Measurements from ENCODE around the gene NEURL1.

NEURL1 gene

DNA sequence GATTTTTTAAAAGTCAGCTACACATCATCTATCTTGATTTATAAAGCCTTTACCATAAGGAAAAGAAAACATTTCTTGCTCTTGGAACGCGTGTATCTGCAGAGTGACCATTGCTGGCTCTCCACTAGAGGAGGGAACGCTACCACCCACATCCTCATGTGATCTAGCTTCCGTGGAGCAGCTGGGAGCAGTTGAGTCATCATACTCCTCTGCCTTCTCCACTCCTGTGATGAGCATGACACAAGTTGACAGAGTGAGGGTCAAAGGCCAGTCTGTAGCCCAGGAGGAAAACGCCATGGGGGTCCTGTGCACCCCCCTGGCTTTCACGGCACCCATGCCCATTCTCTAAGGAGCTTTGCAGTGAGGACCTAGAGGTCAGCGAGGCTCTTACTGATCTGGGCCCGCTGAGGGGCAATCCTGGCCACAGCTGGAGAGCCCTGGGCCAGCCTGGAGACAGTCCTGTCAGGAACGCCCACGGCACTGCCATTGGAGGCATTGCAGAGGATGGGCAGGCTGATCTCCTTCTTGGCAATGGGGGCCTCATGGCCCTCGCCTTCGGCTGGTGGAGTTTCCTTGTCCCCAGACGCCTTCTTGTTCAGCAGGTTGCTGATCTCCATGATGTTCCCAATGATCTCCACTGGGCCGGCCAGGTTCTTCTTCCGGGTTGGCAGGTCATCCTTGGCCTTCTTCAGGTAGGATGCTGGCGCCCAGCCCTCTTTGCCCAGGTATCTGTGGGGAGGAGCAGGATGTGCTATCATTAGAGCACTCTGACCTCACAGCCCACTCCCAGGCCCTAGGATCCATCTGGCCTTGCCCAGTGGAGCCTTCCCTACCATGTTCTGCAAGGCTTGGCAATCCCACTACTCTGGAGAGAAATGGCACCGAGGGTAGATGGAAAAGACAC lies 119.2 kb downstream of the NEURL1 start:
- no peak for DNase-seq

GRCh38 chr10:103613616-103614015 lies 120.1 kb downstream of the NEURL1 start:
- no peak for DNase-seq

DNA sequence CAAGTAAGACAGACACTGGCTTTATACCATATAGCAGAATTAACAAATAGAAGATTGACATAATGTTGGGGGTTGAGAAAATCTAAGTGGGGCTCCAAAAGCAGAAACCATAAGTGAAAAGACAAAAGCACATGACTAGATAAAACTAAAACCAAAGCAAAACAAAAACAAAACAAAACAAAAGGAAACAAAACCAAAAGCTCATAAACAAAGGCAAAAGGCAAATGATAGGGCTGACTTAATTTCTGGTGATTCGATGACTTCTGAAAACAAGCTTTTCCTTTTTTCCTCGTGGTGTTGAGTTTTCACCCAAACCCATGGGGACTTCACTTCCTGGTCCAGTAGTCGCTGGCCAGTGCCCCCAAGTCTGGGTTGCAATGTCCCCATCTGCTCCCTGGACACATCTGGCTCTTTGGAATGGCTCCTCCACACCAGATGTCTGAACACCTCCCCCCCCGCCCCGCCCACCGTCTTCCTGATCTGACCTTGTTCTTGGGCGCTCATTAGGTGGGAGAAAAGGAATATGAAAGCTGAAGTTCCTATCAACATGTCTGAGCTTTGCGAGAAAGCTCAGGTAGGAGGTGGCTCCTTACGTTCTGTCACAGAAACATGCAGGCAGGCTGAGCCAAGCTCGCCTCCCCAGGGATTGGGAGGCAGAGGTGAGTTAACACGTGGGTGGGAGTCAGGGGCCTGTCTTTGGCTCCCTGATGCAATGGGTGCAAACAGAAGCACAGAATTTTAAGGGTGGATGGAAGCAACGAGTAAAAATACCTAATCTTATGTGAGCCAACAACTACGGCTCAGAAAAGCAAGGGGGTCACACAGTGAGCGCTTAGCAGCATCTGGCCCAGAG lies 121.0 kb downstream of the NEURL1 start:
- DNase-seq = no peak

- no peak for DNase-seq
Observed at GRCh38 chr10:103616705-103617601, 123.4 kb downstream of the NEURL1 start.

GRCh38 chr10:103617602-103618385 lies 124.3 kb downstream of the NEURL1 start:
- DNase-seq = no peak

- DNase-seq = no peak
Observed at GRCh38 chr10:103618575-103619423, 125.3 kb downstream of the NEURL1 start.

DNA sequence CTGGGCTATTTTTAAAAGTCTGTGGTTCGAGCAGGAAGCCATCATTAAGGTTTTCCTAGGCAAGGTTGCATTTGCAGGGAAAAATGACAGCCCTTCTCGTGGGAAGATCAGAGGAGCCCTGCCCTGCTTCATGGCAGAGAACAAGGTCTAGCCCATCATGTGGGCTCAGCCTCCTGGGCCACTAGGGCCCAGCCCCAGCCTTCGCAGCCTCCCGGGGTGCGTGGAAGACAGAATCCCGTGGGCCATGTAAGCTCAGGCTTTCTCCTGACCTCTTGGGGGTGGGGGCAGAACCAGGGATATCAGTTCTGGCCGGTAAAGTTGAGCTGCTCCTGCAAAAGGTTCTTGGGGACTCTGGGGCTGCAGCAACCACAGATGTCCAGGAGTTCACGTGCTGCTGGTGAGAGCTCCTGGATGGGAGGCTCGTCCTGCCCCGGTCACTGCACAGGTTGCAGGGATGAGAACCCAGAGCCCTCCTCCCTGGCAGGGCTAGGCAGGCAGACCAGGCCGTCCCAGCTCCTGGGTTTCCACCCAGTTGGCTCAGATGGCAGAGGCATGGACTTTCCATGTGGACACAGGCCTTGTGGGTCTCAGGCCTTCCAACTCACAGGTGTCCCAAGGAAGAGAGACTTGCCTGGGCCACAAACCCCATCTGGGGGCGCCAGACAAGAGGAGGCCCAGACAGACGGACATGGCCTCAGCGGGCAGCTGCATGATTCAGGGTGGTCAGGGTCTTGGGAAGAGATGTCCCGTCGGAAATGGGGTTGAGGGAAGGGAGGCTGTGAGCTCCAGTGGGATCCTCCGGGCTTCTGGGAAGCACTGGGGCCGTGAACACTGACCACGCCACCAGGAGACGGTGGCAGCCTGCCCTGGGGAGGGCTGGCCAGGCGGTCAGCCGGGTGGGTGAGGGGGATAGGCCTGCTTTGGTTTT lies 126.2 kb downstream of the NEURL1 start:
- no peak for DNase-seq

GRCh38 chr10:103620352-103620740 lies 126.8 kb downstream of the NEURL1 start:
- DNase-seq = no peak

DNA sequence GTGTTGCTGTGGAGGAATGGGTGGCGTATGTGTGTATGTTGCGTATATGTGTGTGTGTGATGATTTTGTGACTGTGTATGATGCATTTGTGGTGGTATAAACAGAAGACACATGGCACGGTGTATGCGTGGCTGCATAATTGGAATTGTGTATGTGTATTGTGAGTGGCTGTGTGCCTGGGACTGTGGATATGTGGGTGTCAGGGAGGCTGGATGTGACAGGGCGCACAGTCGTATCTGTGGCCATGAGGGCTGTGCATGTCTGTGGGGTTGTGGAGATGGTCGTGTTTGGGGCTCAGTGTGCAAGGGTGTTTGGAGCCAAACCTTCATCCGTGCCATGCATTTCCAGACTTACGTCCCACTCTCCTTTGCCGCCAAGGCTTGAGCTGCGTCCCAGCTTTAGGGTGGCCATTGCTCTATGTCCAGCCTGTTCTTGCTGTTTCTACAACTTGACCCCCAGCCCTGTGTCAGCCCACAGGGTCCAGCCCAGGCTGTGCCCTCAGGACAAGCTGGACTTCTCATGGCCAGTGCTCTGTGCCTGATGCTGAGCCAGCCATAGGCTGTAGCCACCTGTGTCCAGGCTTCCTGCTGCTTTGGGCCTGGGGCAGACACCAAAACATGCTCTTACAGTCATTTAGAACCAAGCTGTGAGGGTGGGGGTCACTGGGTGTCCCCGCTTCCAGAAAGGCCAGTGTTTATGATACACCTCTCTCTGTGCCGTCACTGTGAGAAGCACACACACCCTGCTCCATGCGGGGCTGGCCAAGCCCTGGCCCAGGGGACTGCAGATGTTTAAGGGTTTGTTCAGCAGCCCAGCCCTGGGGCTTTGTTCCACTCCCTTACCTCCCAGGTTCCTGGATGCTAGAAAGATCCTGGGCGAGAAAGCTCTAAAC lies 127.6 kb downstream of the NEURL1 start:
- no peak for DNase-seq

DNA sequence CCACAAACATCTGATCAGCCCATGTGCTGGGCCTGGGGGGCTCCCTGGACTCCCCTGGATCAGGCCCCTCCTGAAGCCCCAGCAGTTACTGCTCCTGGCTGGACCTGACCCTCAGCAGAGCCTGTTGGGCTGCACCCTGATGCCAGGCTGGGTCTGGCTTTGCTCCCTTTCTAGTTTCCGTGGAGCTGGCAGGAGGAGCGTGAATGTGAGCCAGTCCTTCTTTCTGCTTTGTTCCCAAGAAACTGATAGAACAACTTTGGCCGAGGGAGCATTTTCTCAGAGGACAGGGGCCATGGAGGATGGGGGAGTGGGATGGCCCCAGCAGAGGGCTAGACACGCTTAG lies 128.2 kb downstream of the NEURL1 start:
- DNase-seq = no peak

DNA sequence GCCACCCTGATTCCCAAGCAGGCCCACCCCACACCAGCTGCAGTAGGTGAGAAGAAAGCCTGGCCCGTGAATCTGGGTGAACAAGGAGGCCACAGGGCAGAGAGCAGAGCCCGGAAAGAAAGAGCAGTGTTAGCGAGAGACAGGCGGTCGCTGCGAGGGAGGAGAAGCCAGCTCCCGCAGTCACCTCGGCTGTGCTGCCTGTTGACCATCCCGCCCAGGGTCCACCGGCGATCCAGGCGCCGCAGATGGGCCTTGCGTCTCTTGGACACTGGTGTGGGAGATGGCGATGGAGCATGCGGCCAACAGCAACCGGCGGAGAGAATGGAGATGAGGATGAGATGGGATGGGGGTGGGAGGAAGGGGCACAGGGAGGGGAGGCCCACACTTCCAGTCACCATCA lies 128.8 kb downstream of the NEURL1 start:
- DNase-seq = no peak

DNA sequence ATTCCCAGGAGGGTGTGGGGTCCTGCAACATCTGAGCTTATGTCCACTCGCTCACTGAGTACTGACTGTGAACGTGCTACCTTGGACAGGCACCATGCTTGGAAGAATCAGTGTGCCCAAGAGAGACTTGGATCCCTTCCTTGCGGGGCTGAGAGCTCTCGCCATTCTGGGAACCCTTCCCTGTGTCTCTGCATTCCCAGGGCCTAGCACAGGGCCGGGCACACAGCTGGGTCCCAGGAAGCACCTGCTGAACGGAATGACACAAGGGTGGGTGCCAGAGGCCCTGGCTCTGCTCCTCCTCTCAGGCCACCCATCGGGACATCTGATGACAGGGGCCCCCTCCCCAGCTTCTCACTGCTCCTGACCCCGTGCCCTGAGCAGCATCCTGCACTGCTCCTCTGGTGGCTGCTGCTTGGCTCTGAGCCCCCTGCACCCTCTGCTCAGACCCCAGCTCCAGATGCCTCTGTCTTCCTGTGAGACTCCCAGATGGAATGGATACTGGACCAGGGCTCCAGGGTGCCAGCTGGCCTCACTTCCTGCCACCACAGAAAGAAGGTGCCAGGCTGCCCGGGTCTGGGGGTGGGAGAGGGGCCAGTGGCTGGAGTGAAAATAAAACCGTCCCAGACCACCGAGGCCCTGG lies 129.6 kb downstream of the NEURL1 start:
- DNase-seq = no peak

DNA sequence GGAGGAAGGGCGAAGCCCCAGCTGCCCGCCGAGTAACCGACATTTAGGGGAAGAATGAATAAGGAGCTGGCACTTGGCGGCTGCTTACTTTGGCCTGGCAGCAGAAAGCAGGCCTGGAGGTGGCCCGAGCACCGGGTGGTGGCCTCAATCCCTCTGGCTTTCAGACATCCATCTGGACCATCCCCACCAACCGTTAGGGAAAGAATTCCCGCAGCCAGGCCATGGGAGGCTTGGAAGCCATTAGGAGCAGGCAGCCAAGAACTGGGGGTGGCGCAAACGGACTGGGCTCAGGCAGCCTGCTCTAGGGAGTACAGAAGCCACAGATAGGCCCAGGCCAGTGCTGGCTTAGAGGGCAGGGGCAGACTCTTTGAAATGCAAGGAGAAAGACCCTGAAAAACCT lies 132.7 kb downstream of the NEURL1 start:
- no peak for DNase-seq

DNA sequence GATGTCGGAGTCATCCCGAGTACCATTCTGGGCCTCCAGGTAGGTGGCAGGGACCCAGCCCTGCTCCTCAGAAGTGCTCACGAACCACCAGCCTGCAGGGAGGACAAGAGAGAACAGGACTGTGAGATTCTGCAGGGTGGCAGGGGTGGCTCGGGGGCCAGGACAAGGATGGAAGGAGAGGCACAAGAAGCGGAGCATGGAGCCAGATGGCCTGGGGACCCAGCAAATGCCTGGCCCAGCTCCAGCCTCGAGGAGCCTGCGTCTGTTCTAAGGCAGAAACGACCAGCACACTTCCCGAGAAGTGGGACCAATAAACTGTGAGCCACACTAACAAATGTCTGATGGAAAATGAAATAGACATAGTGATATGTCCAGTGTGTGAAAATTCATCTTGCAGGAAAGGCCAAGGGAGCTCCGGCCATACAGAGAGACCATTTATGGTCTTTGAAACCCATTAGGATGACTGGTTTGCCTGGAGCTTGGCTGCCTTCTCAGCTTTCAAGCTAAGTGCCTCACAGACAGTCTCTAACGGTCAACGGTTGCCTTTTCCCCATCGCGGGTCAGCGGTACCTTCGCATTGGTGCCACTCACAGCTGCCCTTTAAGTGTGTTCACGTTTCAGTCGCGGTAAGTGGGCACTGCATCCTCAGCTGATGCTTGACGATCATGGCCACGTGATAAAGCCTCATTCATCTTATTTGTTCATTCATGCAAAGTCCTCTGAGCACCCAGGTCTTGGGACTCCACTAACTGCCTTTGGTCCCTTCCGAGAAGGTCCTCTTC lies 133.8 kb downstream of the NEURL1 start:
- no peak for DNase-seq

- no peak for DNase-seq
Observed at GRCh38 chr10:103627893-103628292, 134.4 kb downstream of the NEURL1 start.

DNA sequence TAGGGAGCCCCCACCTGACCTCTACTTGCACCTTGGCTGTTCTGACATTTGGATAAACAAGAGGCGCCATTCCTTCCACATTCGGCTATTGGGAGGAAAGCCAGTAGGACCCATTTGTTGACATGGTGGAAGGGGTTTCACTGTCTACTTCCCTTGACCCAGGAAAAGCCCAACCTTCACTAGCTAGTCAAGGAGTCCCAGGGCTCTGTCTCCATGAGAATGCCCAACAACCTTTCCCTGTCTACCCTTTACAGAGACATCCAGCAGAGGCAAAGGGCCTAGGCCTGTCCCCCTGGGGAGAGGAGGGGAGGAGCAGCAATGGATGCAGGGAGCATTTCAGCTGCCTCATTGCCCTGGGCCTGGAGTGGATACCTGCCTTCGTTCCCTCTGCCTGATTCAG lies 136.1 kb downstream of the NEURL1 start:
- DNase-seq = no peak

DNA sequence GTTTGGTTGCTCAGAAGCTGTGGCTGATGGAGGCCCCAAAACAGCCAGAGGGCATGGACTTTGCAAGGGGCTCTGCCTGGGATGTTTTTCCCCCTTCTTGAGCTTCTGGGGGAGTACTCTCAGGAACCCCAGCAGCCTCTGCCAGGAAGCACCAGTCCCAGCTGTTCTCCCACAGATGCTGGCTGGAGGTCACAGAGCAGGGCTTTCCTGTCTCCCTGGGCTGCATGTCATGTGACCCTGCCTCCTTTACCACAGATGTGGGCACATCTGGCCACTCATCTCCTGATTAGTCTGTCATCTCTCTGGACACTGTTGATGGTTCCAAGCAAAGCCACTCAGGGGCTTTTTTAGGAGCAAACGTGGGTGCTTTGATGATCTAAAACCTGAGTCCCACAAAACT lies 136.7 kb downstream of the NEURL1 start:
- no peak for DNase-seq

DNA sequence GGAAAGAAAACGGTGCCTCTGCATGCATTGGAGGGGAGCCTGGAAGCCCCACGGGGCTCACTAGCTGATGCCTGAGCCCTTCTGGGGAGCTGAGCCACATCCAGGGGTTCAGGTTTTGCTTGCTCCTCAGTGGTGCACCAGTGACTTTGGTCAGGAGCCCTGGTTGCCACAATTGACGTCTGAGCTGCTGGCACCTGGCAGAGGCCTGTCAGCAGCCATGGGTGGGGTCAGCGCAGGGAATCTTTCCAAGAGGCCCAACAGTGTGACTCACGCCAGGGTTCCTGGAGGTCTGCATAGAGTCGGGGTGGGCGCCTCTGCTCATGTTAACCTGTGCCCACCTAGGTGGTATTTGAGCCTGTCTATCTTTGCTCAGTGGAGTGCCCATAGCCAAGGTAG lies 138.7 kb downstream of the NEURL1 start:
- no peak for DNase-seq
